Thyroid gland (tissue), 4 donors: ENCODE measurements around the gene DAB2IP.

Experiments
- CTCF ChIP-seq, 6 experiments: fragments of 200-600 bp in 3 of 6; fragments of 450-650 bp in 3 of 6; sonication (generic) in 3 of 6; IDR thresholded peaks; one replicate each; pipeline ENCODE4 v1.5.1; 2016 to 2019; ENCODE audit warnings: antibody characterized with exemption in 6 of 6, mild to moderate bottlenecking in 2 of 6, inconsistent platforms in 1 of 6, moderate library complexity in 1 of 6
- POLR2A ChIP-seq, 2 donors: fragments of 450-650 bp; IDR thresholded peaks; one replicate each; pipeline ENCODE4 v1.6.1; 2017; ENCODE audit warnings: antibody characterized with exemption in 2 of 2, mild to moderate bottlenecking in 2 of 2, moderate library complexity in 1 of 2

- TF ChIP-seq POLR2A (IDR thresholded peaks at IDR 0.05) (no peak), CTCF (IDR thresholded peaks at IDR 0.05) (no peak)
These were observed 31.6 kb downstream of the DAB2IP start for GRCh38 chr9:121682926-121683515.
